Inflammatory macrophage (primary cell): ENCODE measurements around the gene BCOR.

Experiments
- DNase-seq, 2 donors: peaks; one replicate each; pipeline ENCODE4 v3.0.0-alpha.2; 2020 to 2022

The BCOR gene

GRCh38 chrX:40084471-40085101 is 13.2 kb downstream of the BCOR start:
- DNase-seq = no peak

- DNase-seq = no peak
Observed at GRCh38 chrX:40083979-40084359, 13.8 kb downstream of the BCOR start.

- DNase-seq = no peak
Observed at GRCh38 chrX:40083120-40083978, 14.4 kb downstream of the BCOR start.

GRCh38 chrX:40082447-40083119 is 15.2 kb downstream of the BCOR start:
- DNase-seq = peak; percentile 61 to 69

GRCh38 chrX:40081679-40082068 is 16.1 kb downstream of the BCOR start:
- DNase-seq = no peak

GRCh38 chrX:40080894-40081678 is 16.7 kb downstream of the BCOR start:
- no peak for DNase-seq

- no peak for DNase-seq
Observed at GRCh38 chrX:40079572-40079971, 18.2 kb downstream of the BCOR start.

GRCh38 chrX:40078489-40079227 is 19.1 kb downstream of the BCOR start:
- DNase-seq = no peak

GRCh38 chrX:40077906-40078305 is 19.9 kb downstream of the BCOR start:
- no peak for DNase-seq

GRCh38 chrX:40076750-40077575 is 20.8 kb downstream of the BCOR start:
- DNase-seq = no peak

GRCh38 chrX:40074959-40075332 is 22.8 kb downstream of the BCOR start:
- no peak for DNase-seq

- DNase-seq = no peak
Observed at GRCh38 chrX:40074080-40074958, 23.4 kb downstream of the BCOR start.

GRCh38 chrX:40073439-40074054 is 24.2 kb downstream of the BCOR start:
- no peak for DNase-seq

GRCh38 chrX:40072246-40072645 is 25.5 kb downstream of the BCOR start:
- no peak for DNase-seq

- peak; percentile 15 to 31 for DNase-seq
Observed at GRCh38 chrX:40068048-40068447, 29.7 kb downstream of the BCOR start.

GRCh38 chrX:40066700-40067099 is 31.1 kb downstream of the BCOR start:
- DNase-seq = no peak

GRCh38 chrX:40065296-40066046 is 32.3 kb downstream of the BCOR start:
- DNase-seq = peak; percentile 61 to 77

GRCh38 chrX:40064055-40064597 is 33.6 kb downstream of the BCOR start:
- DNase-seq = no peak

- no peak for DNase-seq
Observed at GRCh38 chrX:40063555-40063954, 34.2 kb downstream of the BCOR start.
